Gastroesophageal sphincter (tissue), 4 donors: ENCODE measurements around the gene GRID2. TPM values are rescaled to one million over a fixed set of nuclear protein-coding genes. Genes with fewer than 3 reads are reported as not detected.
"Not testable (repeated sequence)": the region's sequence is repeated elsewhere in the genome, so short reads cannot be mapped to it uniquely, and the experiment has no call there.

Source experiments
- ATAC-seq: fragments of 150-250 bp; one replicate; pipeline ENCODE4 v1.9.1; 2016; ENCODE audit warnings: mild to moderate bottlenecking, moderate library complexity
- H3K27ac ChIP-seq, 4 donors: fragments of 200-600 bp; sonication (generic) in 3 of 4; 1 replicate in 3 of 4; 2 replicates in 1 of 4; pipeline ENCODE4 v1.5.1; 2016 to 2019
- H3K27me3 ChIP-seq: fragments of 200-600 bp; sonication (generic); one replicate; pipeline ENCODE4 v1.5.1; 2019
- H3K36me3 ChIP-seq, 2 donors: fragments of 200-600 bp; sonication (generic); one replicate each; pipeline ENCODE4 v1.5.1; 2019; ENCODE audit warnings: control low read depth in 1 of 2
- H3K4me1 ChIP-seq, 3 donors: fragments of 200-600 bp; sonication (generic); 1 replicate in 2 of 3; 2 replicates in 1 of 3; pipeline ENCODE4 v1.5.1; 2016 to 2019; ENCODE audit warnings: control low read depth in 2 of 3
- H3K4me3 ChIP-seq, 2 donors: fragments of 200-600 bp; sonication (generic); one replicate each; pipeline ENCODE4 v1.5.1; 2019; ENCODE audit warnings: mild to moderate bottlenecking in 1 of 2, moderate library complexity in 1 of 2
- H3K9me3 ChIP-seq, 3 donors: fragments of 200-600 bp; sonication (generic); one replicate each; pipeline ENCODE4 v1.5.1; 2017 to 2019; ENCODE audit warnings: control low read depth in 2 of 3
- EP300 ChIP-seq: sonication (generic); formaldehyde crosslinking; IDR thresholded peaks from one replicate; pipeline ENCODE4 v1.6.1; 2017; ENCODE audit warnings: antibody characterized with exemption, mild to moderate bottlenecking
- POLR2A ChIP-seq, 2 donors: fragments of 450-650 bp; IDR thresholded peaks; one replicate each; pipeline ENCODE4 v1.6.1; 2017; ENCODE audit warnings: antibody characterized with exemption in 2 of 2, mild to moderate bottlenecking in 2 of 2, moderate library complexity in 1 of 2
- POLR2AphosphoS5 ChIP-seq: sonication (generic); formaldehyde crosslinking; IDR thresholded peaks from one replicate; pipeline ENCODE4 v1.6.1; 2017; ENCODE audit warnings: antibody characterized with exemption
- WGBS, 2 donors: methylation state at CpG; one replicate each; pipeline ENCODE4 v1.1.5; 2018; ENCODE audit warnings: low coverage in 1 of 2; 5-methylcytosine and 5-hydroxymethylcytosine counted together
- total RNA-seq, 4 donors: library from RNA; depleted of rRNA; stranded (reverse); fragments of >200 nt; gene quantifications; one replicate each; pipeline ENCODE4 v1.1.0, GENCODE V29; 2016
- TF ChIP-seq, protein P1 (sequence below), 4 experiments: fragments of 200-600 bp in 2 of 4; fragments of 450-650 bp in 2 of 4; sonication (generic) in 1 of 4; IDR thresholded peaks; one replicate each; pipeline ENCODE4 v1.5.1; 2017 to 2019; ENCODE audit warnings: antibody characterized with exemption in 4 of 4, mild to moderate bottlenecking in 2 of 4, moderate library complexity in 2 of 4

Gene GRID2
- total RNA-seq, 4 donors from 2014 or later, result 0.81 TPM; not detected in 3

DNA sequence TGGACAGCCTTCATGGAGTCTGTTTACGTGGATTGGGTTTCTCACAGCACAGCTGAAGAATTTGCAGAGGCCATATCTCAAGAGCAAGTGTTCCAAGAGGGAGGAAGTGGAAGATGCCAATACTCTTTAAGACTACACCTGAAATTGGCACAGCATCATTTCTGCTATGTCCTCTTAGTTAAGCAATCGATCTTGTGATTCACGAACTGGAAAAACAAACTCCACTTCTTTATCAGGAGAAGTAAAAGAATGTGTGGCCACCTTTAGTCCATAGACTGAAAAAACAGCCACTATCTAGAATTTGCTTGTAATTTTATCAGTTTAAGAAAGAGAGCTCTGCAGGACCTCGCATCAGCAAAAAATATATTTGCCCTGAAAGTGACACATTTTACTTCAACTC, 1051.6 kb downstream of the GRID2 start:
- no peaks in the 10 kb centered on the region for H3K36me3 ChIP-seq
- no peak for ATAC-seq
- H3K27me3 ChIP-seq, result no peaks in the 10 kb centered on the region
- no peak overlapping the region for H3K27ac ChIP-seq
- no peak overlapping the region for H3K4me3 ChIP-seq
- TF ChIP-seq, protein P1, sequence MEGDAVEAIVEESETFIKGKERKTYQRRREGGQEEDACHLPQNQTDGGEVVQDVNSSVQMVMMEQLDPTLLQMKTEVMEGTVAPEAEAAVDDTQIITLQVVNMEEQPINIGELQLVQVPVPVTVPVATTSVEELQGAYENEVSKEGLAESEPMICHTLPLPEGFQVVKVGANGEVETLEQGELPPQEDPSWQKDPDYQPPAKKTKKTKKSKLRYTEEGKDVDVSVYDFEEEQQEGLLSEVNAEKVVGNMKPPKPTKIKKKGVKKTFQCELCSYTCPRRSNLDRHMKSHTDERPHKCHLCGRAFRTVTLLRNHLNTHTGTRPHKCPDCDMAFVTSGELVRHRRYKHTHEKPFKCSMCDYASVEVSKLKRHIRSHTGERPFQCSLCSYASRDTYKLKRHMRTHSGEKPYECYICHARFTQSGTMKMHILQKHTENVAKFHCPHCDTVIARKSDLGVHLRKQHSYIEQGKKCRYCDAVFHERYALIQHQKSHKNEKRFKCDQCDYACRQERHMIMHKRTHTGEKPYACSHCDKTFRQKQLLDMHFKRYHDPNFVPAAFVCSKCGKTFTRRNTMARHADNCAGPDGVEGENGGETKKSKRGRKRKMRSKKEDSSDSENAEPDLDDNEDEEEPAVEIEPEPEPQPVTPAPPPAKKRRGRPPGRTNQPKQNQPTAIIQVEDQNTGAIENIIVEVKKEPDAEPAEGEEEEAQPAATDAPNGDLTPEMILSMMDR (IDR thresholded peaks at IDR 0.05), result no peak
- no peak for TF ChIP-seq POLR2A (IDR thresholded peaks at IDR 0.05)
- TF ChIP-seq EP300, result no peak
- no peak for TF ChIP-seq POLR2AphosphoS5
- H3K4me1 ChIP-seq, result no peaks in the 10 kb centered on the region
- H3K9me3 ChIP-seq, result no peaks in the 10 kb centered on the region
- WGBS, 2 donors, result 68 to 100% methylated on average over 1 to 4 of the region's 4 CpGs

DNA sequence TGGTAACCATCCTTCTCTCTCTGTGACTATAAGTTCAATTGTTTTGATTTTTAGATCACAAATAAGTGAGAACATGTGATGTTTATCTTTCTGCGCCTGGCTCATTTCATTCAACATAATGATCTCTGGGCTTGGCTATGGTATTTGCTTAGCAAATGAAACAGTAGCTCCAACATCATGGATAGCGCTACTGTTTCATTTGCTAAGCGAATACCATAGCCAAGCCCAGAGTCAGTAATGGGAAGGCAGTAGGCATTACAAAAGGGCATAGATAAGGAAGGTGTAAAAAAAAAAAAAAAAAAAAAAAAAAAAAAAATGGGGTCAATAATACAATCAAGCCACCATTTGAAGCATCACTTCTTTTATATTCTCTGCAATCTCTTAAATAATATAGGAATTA, 1055.8 kb downstream of the GRID2 start:
- H3K27me3 ChIP-seq, result no peaks in the 10 kb centered on the region
- WGBS, 2 donors, result 91 to 100% methylated on average over 2 to 3 of the region's 3 CpGs
- no peak for ATAC-seq
- H3K36me3 ChIP-seq, result no peaks in the 10 kb centered on the region
- H3K4me3 ChIP-seq, result no peak overlapping the region
- H3K27ac ChIP-seq, result no peak overlapping the region
- no peaks in the 10 kb centered on the region for H3K4me1 ChIP-seq
- H3K9me3 ChIP-seq, result peaks cover 0 to 5% (median 0%) of the 10 kb centered on the region in 3 donors
- no peak for TF ChIP-seq EP300
- no peak for TF ChIP-seq POLR2A (IDR thresholded peaks at IDR 0.05)
- no peak for TF ChIP-seq POLR2AphosphoS5
- TF ChIP-seq, protein P1 (IDR thresholded peaks at IDR 0.05), result no peak

- H3K4me1 ChIP-seq, H3K4me3 ChIP-seq, H3K9me3 ChIP-seq, H3K27ac ChIP-seq, H3K36me3 ChIP-seq, H3K27me3 ChIP-seq, ATAC-seq: not testable (repeated sequence)
- WGBS, 2 donors, result 84 to 91% methylated on average over 7 to 9 of the region's 9 CpGs
Measured at GRCh38 chr4:93366169-93366755, 1062.5 kb downstream of the GRID2 start.

DNA sequence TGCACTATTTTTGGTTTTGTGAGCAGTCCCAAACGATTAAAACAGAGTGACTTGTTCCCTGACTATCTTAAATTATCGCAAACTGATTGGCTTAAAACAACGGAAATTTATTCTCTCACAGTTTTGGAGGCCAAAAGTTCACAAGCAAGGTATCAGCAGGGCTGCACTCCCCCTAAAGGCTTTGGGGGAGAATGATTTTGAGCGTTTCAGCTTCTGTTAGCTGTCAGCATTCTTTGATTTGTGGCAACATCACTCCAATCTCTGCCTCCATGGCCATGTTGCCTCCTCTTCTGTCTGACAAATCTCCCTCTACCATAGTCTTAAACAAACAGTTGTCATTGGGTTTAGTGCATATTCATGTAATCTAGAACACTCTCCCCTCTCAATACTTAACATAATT, 1065.2 kb downstream of the GRID2 start:
- H3K4me3 ChIP-seq, result no peak overlapping the region
- H3K27me3 ChIP-seq, result no peaks in the 10 kb centered on the region
- H3K27ac ChIP-seq, result no peak overlapping the region
- H3K36me3 ChIP-seq, result no peaks in the 10 kb centered on the region
- H3K4me1 ChIP-seq, result no peaks in the 10 kb centered on the region
- WGBS, 2 donors, result 64 to 72% methylated on average over 4 of the region's 4 CpGs
- TF ChIP-seq, protein P1 (IDR thresholded peaks at IDR 0.05), result no peak
- ATAC-seq, result no peak
- H3K9me3 ChIP-seq, result no peaks in the 10 kb centered on the region

- no peak for TF ChIP-seq EP300
- no peak for TF ChIP-seq POLR2AphosphoS5
- TF ChIP-seq, protein P1 (IDR thresholded peaks at IDR 0.05), result no peak
- no peak for TF ChIP-seq POLR2A (IDR thresholded peaks at IDR 0.05)
- Histone ChIP-seq H3K9me3 (no peaks in the 10 kb centered on the region), H3K27me3 (no peaks in the 10 kb centered on the region), H3K36me3 (no peaks in the 10 kb centered on the region), H3K4me3 (no peak overlapping the region), H3K4me1 (no peaks in the 10 kb centered on the region), H3K27ac (no peak overlapping the region)
- ATAC-seq, result no peak
- 90% methylated on average over 6 of the region's 6 CpGs for WGBS, 2 donors
Measured at GRCh38 chr4:93370256-93370655, 1066.5 kb downstream of the GRID2 start.
